Measurements from ENCODE around the gene SCD5. TPM values are rescaled to one million over a fixed set of nuclear protein-coding genes. Genes with fewer than 3 reads are reported as not detected.

The SCD5 gene
- total and polyA plus RNA-seq, 2 of the 8 experiments (the other 6 are each of a cell fraction or from before 2014, with no cell fraction given), result 0.92 to 1.2 TPM

- no peak overlapping the region for H4K5ac ChIP-seq (ENCODE audit: insufficient read length, low read depth, low read length)
- H3K79me2 ChIP-seq (ENCODE audit: control insufficient read depth in 1 of 2, insufficient read depth in 2 of 2, low read length in 2 of 2), result no peaks in the 10 kb centered on the region
- no peaks in the 10 kb centered on the region for H3K4me1 ChIP-seq (replicated peaks in 1 of 4; ENCODE audit: control insufficient read depth in 3 of 4, insufficient read depth in 4 of 4, low read length in 3 of 4)
- no peak overlapping the region for H2BK120ac ChIP-seq (replicated peaks; ENCODE audit: low read depth, low read length)
- no peak overlapping the region for H2BK5ac ChIP-seq (ENCODE audit: low read depth, low read length)
- no peak overlapping the region for H2BK15ac ChIP-seq (ENCODE audit: low read length)
- ChIA-PET POLR2A (ENCODE audit: partially characterized antibody) (interaction anchor here (1.5 kb wide), 1 partner anchor 150 kb away, joined by 3 read pairs; no protein-coding TSS in a partner anchor), CTCF (ENCODE audit: partially characterized antibody) (interaction anchor here (1.0 to 1.4 kb wide), 5 partner anchors 15 to 156 kb away, joined by 3 to 7 read pairs (median 4); no protein-coding TSS in a partner anchor)
- H3K18ac ChIP-seq (ENCODE audit: extremely low read depth, low read length), result no peak overlapping the region
- H3K36me3 ChIP-seq (ENCODE audit: control insufficient read depth in 2 of 4, insufficient read depth in 4 of 4, low read length in 3 of 4), result no peaks in the 10 kb centered on the region
- no peaks in the 10 kb centered on the region for H3K23me2 ChIP-seq (ENCODE audit: low read depth, low read length)
- H3K4ac ChIP-seq (replicated peaks; ENCODE audit: insufficient read length, low read depth, low read length), result no peak overlapping the region
- H2AFZ ChIP-seq (ENCODE audit: low read length), result no peak overlapping the region
- no peak overlapping the region for H3K27ac ChIP-seq (ENCODE audit: low read depth, low read length)
- DNase-seq (ENCODE audit: low read depth in 1 of 2, low spot score in 2 of 2) (no peak), FAIRE-seq (no peak)
- no peak overlapping the region for H2BK12ac ChIP-seq (ENCODE audit: low read depth, low read length)
- no peak overlapping the region for H2BK20ac ChIP-seq (ENCODE audit: low read length)
- no peaks in the 10 kb centered on the region for H3K27me3 ChIP-seq (replicated peaks in 1 of 4; ENCODE audit: control insufficient read depth in 3 of 4, extremely low read depth in 1 of 4, insufficient read depth in 3 of 4, low read length in 3 of 4)
- H2AK5ac ChIP-seq (ENCODE audit: low read depth, low read length), result no peak overlapping the region
- H3K4me3 ChIP-seq (ENCODE audit: extremely low read depth in 1 of 4, insufficient read depth in 2 of 4, low read depth in 3 of 4, low read length in 4 of 4), result no peak overlapping the region
- no peak overlapping the region for H3K9ac ChIP-seq (replicated peaks in 1 of 4; ENCODE audit: extremely low read depth in 1 of 4, low read depth in 3 of 4, low read length in 3 of 4)
- H3K4me2 ChIP-seq (ENCODE audit: insufficient read depth in 1 of 2, low read depth in 2 of 2, low read length in 2 of 2), result no peak overlapping the region
- no peak overlapping the region for H4K8ac ChIP-seq (ENCODE audit: extremely low read depth, insufficient read depth, low read length)
- no peak overlapping the region for H3K23ac ChIP-seq (ENCODE audit: insufficient read length)
- WGBS, 2 experiments (ENCODE audit: extremely low coverage in 1 of 2, insufficient coverage in 1 of 2, insufficient read length in 1 of 2, insufficient replicate concordance in 2 of 2, low coverage in 1 of 2, low lambda C conversion rate in 2 of 2, missing lambda C conversion rate in 1 of 2), result 70% methylated on average over 4 of the region's 4 CpGs; no CpG with 5 or more reads in 1 of the 2 experiments
- H3K9me3 ChIP-seq (ENCODE audit: insufficient read depth in 2 of 2, low read depth in 1 of 2, low read length in 1 of 2), result no peaks in the 10 kb centered on the region
- no peak overlapping the region for H3K14ac ChIP-seq (ENCODE audit: insufficient read length)
- H3K79me1 ChIP-seq (ENCODE audit: low read depth, low read length), result no peaks in the 10 kb centered on the region
- H4K20me1 ChIP-seq (replicated peaks in 1 of 2; ENCODE audit: control insufficient read depth in 1 of 2, insufficient read depth in 2 of 2, low read length in 2 of 2), result no peaks in the 10 kb centered on the region
- no peak overlapping the region for H3K56ac ChIP-seq (replicated peaks; ENCODE audit: insufficient read length, low read depth, low read length)
- no peak overlapping the region for H4K91ac ChIP-seq (replicated peaks; ENCODE audit: insufficient read length, low read length)
- TF ChIP-seq USF2 (IDR thresholded peaks at IDR 0.05; ENCODE audit: low read length) (no peak), SAP30 (IDR thresholded peaks at IDR 0.05; ENCODE audit: insufficient read depth, insufficient replicate concordance, low read length) (no peak), SIN3A (conservative IDR thresholded peaks at IDR 0.05 in 1 of 2, IDR thresholded peaks at IDR 0.05 in 1 of 2; ENCODE audit: low read depth in 1 of 2, low read length in 2 of 2) (no peak), SIRT6 (IDR thresholded peaks at IDR 0.05; ENCODE audit: low read length) (no peak), RNF2 (IDR thresholded peaks at IDR 0.05; ENCODE audit: borderline replicate concordance, low read depth, low read length, missing control alignments, poor library complexity, severe bottlenecking) (no peak)
These were observed 173.8 kb downstream of the SCD5 start for GRCh38 chr4:82624819-82625218.
